NCI-H524 treated with DMSO at 0.1 percent for 48 hours (cell line): ENCODE measurements around the gene SLC22A12.
"Not testable (repeated sequence)": the region's sequence is repeated elsewhere in the genome, so short reads cannot be mapped to it uniquely, and the experiment has no call there.

Source experiments
- DNase-seq: peaks from one replicate; lab custom pipeline; 2025; lab: John Stamatoyannopoulos, UW

SLC22A12 gene

DNA sequence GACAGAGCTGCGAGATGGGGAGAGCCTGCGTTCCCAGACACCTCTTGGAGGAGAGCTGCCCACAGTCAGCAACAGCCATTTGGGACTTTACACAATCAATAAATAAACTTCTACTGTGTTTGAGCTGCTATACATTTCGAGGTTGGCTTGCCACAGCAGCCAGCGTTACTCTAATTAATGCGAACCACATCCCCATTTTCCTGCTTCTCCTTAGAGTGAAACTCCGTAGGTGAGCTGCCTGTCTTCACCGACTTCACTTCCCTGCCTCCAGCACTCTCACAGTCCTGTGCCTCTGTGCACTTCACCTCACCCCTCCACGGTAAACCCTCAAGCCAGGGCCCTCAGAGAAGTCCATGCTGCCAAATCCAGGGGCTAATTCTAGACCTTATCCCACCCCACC, 5.9 kb upstream of the SLC22A12 start:
- DNase-seq: no peak

DNA sequence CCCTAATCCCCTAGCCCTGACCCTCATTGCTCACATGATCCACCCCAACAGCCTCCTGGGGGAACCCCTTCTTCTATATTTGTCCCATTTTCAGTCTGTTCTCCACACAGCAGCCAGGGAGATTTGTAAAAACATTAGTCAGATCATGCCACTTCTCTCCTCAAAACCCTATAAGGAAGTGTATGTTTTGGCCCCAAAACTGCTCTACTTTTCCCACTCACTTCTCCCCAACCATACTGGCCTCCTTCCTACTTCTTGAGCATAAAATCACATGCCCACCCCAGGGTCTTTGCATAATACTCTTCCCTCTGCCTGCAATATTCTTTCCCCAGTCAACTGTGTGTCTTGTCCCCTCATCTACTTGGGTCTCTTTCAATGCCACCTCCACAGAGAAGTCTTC, 4.7 kb upstream of the SLC22A12 start:
- DNase-seq: no peak

DNA sequence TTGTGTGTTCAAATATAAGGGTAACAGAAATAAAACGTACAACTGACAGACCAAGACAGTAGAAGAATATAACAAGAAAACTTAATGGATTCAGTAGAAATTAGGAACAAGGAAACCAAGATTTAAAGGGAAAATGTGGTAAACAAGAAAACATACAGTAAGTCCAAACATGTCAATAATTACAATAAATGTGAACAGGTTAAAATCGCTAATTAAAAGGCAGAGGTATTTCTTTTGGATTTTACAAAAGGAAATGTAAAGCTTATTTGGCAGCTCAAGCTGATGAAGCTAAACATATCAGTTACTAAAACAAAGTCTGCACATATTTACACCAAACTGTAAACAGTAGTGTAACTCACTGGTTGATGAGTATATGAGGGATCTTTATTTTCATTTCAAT, 2.3 kb upstream of the SLC22A12 start:
- no peak for DNase-seq

DNA sequence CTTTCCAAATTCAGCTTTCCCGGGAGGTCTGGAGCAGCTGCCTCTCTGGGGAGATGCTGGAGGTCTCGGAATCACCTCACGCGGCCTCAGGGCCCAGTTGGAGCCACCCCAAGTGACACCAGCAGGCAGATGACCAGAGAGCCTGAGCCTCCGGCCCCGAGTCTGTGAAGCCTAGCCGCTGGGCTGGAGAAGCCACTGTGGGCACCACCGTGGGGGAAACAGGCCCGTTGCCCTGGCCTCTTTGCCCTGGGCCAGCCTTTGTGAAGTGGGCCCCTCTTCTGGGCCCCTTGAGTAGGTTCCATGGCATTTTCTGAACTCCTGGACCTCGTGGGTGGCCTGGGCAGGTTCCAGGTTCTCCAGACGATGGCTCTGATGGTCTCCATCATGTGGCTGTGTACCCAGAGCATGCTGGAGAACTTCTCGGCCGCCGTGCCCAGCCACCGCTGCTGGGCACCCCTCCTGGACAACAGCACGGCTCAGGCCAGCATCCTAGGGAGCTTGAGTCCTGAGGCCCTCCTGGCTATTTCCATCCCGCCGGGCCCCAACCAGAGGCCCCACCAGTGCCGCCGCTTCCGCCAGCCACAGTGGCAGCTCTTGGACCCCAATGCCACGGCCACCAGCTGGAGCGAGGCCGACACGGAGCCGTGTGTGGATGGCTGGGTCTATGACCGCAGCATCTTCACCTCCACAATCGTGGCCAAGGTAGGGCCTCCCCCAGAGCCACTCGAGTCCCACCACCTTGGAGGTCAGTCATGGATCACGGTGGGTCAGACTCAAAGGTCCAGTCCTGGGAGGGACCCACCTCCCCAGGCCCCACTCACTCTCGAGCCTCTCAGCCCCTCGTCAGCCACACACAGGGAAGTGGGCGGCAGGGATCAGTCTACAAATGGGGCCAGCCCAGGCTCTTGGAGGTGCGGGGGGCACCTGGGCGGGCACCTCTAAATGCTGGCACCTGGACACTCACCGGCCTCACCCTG, 525 bp downstream of the SLC22A12 start:
- DNase-seq: no peak

DNA sequence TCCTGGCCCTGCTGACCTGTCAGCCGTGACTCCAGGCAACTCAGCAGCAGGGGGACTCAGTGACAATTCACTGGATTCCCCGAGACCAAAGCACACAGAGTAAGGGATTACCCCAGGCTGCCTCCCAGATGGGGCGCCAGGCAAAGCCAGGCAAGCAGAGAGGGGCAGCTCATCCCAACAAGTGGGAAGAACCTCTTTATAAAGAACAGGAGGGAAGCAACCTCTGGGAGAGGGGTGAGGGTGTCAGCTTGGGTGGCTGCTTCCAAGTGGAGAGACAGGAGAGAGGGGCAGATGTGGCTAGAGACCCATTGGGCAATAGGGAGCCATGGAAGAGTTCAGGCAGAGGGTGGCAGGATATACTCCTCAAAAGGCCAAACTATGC, 1.2 kb downstream of the SLC22A12 start:
- no peak for DNase-seq

DNA sequence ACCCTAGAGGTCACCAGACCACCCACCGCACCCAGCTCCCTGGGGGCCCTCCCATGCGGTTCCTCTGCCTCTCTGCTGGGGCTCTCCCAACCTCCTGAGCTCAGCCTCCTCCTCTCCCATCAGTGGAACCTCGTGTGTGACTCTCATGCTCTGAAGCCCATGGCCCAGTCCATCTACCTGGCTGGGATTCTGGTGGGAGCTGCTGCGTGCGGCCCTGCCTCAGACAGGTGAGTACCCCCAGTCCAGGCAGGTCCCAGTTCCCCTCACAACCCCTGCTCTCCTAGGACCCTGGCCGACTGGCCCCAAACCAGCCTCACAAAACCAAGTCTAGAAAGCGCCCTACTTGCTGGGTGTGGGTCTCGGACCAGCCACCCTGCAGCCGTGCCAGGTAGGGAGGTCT, 1.6 kb downstream of the SLC22A12 start:
- DNase-seq: no peak

DNA sequence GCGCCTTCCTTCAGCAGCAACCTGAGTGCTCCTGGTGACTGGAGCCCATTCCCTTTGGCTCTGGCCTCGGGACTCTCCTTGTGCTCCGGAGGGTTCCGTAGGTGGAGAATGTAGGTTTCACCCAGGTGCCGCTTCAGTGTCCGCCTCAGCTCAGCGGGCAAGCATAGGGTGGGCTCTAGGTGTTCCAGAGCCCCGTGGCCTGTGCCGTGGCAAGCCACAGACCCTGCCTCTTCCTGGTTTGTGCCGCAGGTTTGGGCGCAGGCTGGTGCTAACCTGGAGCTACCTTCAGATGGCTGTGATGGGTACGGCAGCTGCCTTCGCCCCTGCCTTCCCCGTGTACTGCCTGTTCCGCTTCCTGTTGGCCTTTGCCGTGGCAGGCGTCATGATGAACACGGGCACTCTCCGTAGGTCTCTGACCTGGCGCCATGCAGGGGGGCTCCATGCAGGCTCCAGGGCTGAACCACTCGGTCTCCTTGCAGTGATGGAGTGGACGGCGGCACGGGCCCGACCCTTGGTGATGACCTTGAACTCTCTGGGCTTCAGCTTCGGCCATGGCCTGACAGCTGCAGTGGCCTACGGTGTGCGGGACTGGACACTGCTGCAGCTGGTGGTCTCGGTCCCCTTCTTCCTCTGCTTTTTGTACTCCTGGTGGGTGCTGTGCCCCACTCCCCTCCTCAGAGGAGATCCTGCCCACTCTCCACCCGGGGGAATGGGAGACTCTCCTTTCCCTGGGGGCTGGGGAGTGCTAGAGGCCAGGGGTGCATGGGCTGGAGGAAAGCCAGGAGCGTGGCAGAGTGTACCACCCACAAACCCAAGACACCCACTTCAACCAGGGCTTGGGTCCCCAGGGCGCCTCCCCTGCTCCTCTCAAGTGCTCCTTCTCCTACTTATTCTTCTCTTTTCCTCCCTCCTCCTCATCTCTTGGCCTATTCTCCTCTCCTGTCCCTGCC, 2.4 kb downstream of the SLC22A12 start:
- no peak for DNase-seq

DNA sequence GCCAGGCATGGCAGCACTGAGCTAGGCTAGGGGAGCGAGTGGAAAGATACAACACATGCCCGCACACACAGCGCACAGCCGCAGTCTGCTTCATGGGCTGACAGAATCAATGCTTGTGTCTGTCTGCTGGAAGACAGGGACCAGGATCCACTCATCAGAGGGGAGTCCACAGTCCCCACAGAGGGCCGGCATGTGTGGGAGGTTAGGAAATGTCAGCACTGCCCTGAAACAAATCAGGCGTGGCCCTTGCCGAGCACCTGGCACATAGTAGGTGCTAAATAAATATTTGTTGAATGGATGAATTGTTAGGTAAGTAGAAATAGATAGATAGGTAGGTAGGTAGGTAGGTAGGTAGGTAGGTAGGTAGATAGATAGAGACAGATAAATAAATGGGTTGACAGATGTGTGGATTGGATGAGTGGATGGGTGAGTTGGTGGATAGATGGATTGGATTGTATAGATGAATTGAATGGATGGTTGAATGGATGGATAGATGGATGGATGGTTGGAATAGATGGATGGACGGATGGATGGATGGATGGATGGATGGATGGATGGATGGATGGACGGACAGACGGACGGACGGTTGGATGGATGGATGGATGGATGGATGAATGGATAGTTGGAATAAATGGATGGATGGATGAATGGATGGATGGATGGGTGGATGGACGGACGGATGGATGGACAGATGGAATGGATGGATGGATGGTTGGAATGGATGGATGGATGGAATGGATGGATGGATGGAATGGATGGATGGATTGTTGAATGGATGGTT, 3.3 kb downstream of the SLC22A12 start:
- no peak for DNase-seq

DNA sequence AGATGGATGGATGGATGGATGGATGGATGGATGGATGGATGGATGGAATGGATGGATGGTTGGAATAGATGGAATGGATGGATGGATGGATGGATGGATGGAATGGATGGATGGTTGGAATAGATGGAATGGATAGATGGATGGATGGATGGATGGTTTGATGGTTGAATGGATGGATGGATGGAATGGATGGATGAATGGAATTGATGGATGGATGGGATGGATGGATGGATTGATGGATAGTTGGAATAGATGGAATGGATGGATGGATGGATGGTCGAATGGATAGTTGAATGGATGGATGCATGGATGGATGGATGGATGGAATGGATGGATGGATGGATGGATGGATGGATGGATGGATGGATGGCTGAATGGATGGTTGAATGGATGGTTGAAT, 4.9 kb downstream of the SLC22A12 start:
- DNase-seq: not testable (repeated sequence)

DNA sequence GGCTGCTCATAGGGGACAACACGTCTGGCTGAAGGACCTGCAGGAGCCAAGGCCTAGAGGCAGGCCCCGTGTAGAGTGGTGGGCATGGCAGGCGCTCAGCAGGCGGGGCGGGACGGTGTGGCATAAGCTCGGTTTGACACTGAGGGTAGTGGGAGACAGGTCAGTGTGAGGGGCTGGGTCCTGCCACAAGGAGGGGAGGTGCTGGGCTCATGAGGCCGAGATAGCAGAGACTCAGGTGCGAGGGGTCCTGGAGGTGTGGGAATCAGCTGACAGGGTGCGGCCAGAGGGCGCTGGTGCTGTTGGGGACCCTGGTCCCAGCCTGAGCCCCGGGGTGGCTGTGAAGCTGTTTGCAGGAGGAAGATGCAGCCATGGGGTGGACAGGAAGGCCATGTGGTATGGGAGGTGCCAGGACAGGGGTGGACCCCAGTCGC, 6.7 kb downstream of the SLC22A12 start:
- no peak for DNase-seq

DNA sequence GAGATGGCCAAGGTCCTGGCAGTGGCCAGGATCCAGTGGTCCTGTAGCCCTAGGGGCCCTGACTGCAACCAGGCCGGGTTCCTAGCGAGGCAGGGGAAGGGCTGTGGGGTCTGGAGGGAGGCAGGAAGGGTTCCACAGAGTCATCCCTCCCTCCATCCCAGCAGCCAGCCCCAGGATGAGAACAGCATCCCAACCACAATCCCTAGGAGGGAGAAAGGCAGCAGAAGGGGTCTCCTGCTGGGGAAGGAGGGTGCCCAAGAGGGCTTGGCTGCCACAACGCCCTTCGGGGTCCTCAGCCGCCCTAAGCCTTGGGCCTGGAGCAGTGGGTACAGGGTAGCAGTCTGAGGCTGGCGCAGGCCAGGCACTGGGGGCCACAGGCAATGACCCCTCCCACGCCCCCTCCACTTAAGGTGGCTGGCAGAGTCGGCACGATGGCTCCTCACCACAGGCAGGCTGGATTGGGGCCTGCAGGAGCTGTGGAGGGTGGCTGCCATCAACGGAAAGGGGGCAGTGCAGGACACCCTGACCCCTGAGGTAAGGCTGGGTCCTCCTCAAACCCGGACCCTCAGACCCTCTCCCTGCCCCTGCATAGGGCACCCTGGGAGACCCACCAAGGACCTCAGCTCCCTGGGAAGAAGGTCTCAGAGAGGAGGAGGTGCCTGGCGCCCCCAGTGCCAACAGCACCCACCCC, 7.2 kb downstream of the SLC22A12 start:
- DNase-seq: no peak

DNA sequence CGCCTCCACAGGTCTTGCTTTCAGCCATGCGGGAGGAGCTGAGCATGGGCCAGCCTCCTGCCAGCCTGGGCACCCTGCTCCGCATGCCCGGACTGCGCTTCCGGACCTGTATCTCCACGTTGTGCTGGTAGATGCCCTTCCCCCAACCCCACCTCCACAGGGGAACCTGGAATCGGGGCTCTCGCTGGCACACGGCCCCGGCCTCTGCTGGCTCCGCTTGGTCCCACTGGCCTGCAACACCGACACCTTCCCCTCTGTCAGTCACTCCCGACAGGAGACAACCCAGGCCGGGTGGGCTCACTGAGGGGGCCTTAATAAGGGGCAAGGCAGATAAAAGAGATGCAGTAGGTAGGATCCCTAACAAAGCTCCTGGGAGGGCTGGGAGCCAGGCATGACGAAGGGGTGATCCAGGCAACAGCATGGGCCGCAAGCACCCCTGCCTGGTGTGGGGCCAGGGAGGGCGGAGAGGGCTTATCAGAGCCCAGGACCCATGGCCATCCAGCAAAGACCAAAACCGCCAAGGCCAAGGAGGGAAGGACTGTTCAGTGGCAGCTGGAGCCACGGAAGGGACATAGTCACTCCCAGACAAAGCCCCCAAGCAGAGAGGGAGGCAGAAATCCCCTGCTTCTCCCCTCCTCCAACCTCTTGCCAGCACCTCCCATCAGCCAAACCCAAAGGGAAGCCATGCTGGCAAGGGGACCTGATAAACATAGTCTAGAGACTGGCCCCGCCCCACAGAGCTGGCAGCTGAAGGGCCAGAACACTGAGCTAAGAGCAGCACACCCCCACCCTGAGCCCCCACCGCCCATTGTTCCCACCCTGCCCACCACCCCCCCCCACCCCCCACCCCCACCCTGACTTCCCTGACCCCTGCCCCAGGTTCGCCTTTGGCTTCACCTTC, 8.0 kb downstream of the SLC22A12 start:
- DNase-seq: no peak

DNA sequence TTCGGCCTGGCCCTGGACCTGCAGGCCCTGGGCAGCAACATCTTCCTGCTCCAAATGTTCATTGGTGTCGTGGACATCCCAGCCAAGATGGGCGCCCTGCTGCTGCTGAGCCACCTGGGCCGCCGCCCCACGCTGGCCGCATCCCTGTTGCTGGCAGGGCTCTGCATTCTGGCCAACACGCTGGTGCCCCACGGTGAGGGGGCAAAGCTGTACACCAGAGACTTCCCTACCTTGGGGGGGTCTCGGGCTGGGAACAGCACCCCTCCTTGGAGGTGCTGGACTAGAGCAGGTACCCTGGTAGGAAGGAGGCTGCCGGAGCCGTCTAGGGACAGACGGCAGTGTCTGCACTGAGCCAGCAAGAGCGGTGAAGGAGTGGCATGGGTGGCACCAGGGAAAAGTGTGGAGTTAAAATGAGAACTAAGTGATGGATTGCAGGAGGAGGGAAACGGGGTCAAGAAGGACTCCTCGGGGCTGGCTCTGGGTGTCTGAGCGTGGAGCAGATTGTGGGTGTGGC, 8.7 kb downstream of the SLC22A12 start:
- no peak for DNase-seq

DNA sequence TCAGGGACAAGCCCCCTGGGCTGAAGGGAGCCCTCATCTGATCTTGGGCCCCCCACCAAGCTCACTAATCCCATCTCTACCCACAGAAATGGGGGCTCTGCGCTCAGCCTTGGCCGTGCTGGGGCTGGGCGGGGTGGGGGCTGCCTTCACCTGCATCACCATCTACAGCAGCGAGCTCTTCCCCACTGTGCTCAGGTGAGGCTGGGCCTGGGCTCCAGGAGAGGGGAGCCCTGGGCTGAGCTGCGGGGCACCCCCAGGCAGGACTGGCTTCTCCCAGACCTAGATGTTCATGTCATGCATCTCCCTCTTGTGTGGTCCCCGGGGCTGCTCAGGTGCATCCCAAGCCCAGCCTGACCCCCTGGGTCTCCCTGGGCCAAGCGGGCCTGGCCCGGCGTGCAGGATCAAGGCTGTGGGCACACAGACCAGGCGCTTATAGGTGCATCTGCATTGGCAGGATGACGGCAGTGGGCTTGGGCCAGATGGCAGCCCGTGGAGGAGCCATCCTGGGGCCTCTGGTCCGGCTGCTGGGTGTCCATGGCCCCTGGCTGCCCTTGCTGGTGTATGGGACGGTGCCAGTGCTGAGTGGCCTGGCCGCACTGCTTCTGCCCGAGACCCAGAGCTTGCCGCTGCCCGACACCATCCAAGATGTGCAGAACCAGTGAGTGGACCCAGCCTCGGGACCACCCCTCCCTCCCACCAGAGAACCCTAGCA, 9.4 kb downstream of the SLC22A12 start:
- DNase-seq: no peak

DNA sequence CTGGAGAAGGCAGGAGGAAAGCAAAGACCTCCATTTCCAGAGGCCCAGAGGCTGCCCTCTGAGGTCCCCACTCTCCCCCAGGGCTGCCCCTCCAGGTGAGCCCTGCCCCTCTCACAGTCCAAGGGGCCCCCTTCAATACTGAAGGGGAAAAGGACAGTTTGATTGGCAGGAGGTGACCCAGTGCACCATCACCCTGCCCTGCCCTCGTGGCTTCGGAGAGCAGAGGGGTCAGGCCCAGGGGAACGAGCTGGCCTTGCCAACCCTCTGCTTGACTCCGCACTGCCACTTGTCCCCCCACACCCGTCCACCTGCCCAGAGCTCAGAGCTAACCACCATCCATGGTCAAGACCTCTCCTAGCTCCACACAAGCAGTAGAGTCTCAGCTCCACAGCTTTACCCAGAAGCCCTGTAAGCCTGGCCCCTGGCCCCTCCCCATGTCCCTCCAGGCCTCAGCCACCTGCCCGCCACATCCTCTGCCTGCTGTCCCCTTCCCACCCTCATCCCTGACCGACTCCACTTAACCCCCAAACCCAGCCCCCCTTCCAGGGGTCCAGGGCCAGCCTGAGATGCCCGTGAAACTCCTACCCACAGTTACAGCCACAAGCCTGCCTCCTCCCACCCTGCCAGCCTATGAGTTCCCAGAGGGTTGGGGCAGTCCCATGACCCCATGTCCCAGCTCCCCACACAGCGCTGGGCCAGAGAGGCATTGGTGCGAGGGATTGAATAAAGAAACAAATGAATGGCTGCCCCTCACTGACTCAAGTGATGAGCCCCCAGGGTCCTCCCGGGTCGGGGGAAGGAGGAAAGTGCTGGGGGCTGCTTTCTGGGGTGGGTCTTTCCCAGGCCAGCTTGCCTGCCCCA, 10.8 kb downstream of the SLC22A12 start:
- no peak for DNase-seq

DNA sequence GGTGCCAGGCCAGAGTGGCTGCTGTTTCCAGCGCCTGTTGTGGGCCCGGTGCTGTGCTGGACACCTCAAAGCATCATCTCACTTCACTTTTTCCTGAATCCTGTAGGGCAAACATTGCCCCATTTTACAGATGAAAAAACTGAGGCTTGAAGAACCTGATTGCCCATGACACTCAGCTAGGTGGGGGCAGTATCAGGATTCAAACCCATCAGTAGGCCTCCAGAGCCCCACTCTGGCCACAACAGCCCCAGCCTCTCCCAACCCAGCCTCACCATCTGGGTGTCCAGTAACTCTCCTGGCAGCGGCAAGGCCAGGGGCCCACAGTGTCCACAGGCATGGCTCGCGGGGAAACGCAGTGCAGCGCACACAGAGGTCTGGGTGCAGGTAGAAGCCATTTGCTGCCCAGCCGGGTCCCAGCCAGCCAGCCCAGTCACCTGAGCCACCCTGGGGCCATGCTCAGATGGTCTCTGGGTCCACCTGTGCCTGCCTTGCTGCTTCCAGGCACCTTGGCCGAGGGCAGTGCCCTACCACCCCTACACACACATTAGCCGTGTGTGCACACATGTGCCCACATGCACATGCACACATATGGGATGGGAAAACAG, 11.5 kb downstream of the SLC22A12 start:
- no peak for DNase-seq

DNA sequence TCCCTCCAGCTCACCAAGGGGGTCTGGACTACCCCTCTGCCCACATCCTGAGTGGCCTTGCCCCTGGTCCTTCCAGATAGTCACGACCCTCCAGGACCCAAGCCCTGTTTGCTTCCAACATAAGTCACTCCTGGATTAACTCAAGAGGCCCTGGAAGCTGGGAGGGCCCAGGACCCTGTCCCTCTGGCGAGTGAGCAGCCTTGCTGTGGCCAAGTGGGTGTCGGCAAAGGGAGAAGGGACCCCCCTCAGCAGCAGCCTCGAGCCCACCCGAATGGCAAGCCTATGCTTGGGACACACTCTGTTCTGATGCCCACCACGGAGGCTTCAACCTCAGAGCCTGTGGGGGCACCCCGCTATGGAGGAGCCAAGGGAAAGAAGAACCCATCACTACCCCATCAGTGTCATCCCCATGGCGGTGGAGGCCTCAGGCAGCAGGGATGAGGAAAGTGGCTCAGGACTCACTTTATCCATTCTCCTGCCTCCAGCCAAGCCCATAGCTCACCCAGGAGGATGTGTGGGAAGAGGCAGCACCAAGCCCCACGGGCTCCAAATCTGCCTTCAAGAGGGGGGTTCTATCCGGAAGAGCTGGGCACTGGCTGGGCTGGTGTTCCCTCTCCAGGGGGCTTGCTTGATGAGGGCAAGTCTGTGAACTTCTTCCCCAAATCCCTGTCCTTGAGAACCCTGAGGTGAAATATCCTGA, 12.5 kb downstream of the SLC22A12 start:
- no peak for DNase-seq
